CD4-positive, alpha-beta T cell treated with Interleukin-4 for 1 hour (primary cell): ENCODE results near the gene PFAS.
A peak's percentile ranks its signal among the peaks of the same experiment; 100 is the strongest.

Experiments
- DNase-seq, 2 donors: peaks; one replicate each; pipeline ENCODE4 v3.0.0-alpha.2; 2020 to 2022

PFAS gene

GRCh38 chr17:8267480-8268147, 18.5 kb downstream of the PFAS start:
- no peak for DNase-seq

GRCh38 chr17:8268550-8269298, 19.6 kb downstream of the PFAS start:
- no peak for DNase-seq

DNA sequence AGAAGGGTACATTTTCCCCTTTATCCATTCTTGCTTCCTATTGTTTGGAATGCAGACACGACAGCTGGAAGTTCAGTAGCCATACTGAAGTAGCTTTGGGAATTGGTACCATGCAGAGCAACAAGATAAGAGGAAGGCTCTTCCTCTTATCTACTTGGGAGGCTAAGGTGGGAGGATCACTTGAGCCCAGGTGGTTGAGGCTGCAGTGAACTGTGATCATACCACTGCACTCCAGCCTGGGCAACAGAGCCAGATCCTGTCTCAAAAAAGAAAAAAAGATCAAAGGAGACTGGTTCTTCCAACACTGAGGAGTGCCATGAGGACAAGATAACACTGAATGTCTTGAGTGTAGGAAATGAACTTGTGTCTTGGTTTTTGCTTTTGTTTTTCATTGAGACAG, 23.3 kb downstream of the PFAS start:
- no peak for DNase-seq

DNA sequence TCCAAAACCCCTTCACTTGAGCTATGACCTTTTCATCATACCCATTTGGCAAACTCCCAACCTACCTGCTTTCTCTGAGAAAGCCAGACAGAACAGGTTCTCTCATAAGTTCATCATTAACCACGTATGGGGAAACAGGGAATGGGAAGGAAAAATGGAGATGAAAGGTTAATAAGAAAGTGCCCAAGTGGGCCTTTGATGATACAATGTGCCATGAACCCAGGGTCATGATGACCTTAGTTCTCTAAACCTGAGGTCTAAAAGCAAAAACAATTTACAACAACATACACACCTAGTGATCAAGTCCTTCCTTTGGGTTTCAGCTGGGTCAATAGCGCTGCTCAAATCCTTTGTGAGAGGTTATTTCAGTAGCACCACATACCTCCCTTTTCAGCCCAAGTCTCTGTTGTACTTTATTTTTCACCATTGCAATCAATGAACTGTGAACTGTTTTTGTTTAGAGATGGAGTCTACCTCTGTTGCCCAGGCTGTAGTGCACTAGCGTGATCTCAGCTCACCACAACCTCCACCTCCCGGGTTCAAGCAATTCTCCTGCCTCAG, 24.9 kb downstream of the PFAS start:
- DNase-seq = no peak

- DNase-seq = no peak
Measured at GRCh38 chr17:8274816-8275215, 25.7 kb downstream of the PFAS start.

GRCh38 chr17:8275421-8276290, 26.6 kb downstream of the PFAS start:
- DNase-seq = no peak

DNA sequence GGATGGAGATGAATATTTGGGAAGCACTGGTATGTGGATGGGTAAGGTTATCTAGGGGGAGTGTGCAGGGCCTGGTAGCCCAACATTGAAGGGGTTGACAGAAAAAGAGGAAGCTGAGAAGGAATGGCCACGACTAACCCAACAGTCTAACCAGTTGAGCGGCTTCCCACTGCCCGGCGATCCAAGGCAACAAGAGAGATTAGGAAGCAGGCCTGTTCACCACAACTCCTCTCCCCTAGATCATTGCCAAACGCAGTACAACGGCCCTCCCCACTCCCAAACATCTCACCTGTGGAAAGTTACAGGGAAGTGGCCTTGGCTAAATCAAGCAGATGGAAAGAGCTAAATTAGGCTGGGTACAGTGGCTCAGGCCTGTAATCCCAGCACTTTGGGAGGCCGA, 28.2 kb downstream of the PFAS start:
- DNase-seq = no peak

DNA sequence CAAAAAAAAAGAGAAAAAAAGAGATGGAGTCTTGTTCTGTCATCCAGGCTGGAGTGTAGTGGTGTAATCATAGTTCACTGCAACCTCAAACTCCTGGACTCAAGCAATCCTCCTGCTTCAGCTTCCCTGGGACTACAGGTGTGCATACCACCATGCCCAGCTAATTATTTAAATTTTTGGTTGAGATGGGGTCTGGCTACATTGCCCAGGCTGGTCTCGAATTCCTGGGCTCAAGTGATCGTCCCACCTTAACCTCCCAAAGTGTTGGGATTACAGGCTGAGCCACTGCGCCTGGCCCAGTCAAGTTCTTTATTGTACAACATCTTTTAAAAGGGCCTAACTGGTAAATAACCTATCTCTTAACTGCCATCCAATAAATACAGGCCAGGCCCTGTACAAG, 33.3 kb downstream of the PFAS start:
- DNase-seq = no peak

GRCh38 chr17:8283356-8283755, 34.3 kb downstream of the PFAS start:
- DNase-seq = peak in 1 of 2 donors; percentile 7

GRCh38 chr17:8284126-8284525, 35.0 kb downstream of the PFAS start:
- DNase-seq = peak in 1 of 2 donors; percentile 26

DNA sequence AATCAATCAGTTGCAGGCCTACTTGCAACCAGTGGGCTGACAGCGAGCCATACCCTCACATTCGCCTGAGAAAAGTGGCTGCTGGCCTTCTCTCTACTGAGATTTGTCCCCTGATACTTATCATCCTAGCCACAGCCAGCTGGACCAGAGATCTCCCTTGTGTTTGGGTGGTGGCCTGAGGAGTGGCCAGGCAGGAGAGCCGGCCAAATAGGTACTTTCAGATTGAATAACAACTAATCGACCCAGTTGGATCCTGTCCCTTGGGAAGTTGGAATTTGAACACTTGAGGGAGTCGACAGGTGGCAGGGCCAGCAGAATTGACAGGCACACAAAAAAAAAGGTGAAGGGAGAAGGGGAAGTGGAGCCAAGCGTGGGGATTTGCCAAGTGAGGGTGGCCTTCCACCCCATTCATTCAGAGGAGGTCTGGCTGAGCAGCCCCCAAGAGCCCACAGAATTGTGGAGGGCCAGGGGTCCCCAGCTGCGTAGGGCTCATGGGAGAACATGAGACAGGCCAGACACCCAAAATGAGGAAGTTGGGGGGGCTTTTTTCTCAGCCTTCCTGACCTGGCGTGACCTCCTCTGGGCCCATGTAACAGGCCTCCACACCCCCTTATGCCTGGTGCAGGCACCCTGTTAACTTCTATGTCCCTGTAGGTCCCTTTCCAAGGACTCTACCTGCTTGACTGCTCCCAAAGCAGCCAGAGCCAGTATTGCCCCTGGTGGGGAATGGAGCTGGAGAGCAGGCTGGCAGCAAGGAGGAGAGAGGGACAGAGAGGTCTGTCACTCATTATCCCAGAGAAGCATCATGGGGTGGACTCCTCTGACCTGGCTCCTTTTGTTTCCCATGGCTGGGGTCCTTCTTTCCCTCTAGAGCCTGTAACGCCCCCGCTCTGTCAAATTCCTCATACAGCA, 36.4 kb downstream of the PFAS start:
- DNase-seq = no peak

- no peak for DNase-seq
Measured at GRCh38 chr17:8287651-8288335, 38.7 kb downstream of the PFAS start.

DNA sequence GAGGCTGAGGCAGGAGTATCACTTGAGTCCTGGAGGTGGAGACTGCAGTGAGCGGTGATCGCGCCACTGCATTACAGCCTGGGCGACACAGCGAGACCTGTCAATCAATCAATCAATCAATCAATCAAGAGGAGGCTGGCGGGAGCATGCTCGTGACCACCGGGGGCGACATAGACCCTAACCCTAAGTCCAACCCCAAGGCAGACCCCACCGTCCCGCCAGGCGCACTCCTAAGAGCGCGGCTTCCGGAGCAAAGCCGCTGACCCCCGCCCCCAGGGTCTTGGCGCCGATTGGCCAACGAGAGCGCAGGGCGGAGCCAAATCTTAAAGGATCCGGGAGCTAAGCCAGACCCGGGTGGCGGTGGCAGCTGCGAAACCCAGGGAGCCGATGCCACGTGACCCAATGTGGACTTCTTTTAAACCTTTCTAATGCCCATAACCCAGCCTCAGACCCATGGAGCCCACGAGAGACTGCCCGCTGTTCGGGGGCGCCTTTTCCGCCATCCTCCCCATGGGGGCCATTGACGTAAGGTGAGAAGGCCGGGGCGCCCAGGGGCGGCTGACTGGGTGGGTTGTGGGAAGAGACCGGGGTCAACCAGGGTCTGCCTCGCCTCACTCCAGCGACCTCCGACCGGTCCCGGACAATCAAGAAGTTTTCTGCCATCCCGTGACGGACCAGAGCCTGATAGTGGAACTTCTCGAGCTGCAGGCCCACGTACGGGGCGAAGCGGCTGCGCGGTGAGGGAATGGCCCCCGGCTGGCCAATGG, 39.4 kb downstream of the PFAS start, which contains the start of gene RANGRF:
RANGRF (plus strand) TSS at position 335 of the 767 bp plus-strand sequence; CDS start at position 454, 119 bp downstream.
- DNase-seq = peak; percentile 80 to 82

GRCh38 chr17:8289103-8289397, 40.0 kb downstream of the PFAS start:
- DNase-seq = no peak

GRCh38 chr17:8290043-8290442, 41.0 kb downstream of the PFAS start:
- no peak for DNase-seq

GRCh38 chr17:8292639-8293395, 43.7 kb downstream of the PFAS start:
- DNase-seq = no peak

- DNase-seq = no peak
Measured at GRCh38 chr17:8294361-8294760, 45.3 kb downstream of the PFAS start.

DNA sequence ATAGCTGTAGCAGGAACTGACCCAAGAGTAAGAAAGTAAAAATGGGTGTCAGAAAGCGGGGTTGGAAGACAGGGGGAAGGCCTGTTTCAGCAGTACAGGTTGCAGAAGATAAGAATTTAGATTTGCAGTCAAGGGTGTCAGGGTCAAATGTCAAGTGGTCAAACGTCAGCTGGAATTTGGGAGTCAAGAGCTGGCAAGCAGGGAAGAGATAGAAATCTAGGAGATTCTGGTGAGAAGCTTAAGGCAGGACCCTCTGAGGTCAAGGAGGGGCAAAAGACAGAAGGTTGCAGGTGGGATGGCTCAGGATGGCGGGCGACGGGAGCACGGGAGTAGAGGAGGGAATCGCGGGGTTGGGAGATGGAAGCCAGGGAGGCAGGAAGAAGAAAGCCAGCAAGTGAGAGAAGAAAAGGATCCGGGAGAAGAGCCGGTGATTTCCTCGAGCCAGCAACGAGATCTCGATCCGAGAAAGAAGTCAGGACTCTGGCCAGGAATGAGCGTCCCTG, 45.8 kb downstream of the PFAS start:
- DNase-seq = no peak

DNA sequence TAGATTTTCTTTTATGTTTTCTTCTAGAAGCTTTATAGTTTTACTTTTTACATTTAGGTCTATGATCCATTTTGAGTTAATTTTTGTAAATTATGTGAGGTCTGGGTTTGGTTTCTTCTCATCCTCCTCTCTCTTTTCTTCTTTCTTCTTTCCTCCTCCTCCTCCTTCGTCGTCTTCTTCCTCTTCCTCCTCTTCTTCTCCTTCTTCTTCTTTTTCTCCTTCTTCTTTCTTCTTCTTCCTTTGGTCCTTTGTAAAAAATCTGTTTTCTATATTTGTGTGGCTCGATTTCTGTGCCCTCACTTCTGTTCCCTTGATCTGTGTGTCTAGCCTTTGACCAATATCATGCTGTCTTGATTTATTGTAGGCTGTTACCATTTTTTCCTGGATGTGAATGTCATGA, 51.1 kb downstream of the PFAS start:
- DNase-seq = no peak
